ENCODE results near the gene CST8. TPM values are rescaled to one million over a fixed set of nuclear protein-coding genes. Genes with fewer than 3 reads are reported as not detected.

The CST8 gene
- total and polyA plus RNA-seq, 2 of the 4 experiments (the other 2 are of a cell fraction): not detected

DNA sequence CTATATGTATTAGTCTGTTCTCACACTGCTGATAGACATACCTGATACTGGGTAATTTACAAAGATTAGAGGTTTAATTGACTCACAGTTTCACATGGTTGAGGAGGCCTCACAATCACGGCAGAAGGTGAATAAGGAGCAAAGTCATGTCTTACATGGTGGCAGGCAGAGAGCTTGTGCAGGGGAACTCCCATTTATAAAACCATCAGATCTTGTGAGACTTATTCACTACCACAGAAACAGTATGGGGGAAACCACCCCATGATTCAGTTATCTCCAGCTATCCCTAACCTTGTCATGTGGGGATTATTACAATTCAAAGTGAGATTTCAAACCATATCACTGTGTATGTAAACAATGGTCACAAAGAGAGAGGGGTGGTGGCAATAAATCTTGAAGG is 6.6 kb downstream of the CST8 start:
- Histone ChIP-seq H4K8ac (ENCODE audit: low read depth in 2 of 2, low read length in 2 of 2) (no peak overlapping the region), H3K4me2 (ENCODE audit: low read depth, low read length) (no peak overlapping the region), H2BK20ac (ENCODE audit: low read depth, low read length) (no peak overlapping the region), H2BK5ac (ENCODE audit: low read depth, low read length, poor library complexity, severe bottlenecking) (peak overlapping the region; percentile 57), H3K9ac (ENCODE audit: low read depth, low read length) (no peak overlapping the region), H3K79me1 (ENCODE audit: low read depth in 1 of 2, low read length in 2 of 2) (no peaks in the 10 kb centered on the region), H4K20me1 (ENCODE audit: insufficient read depth, low read length) (no peaks in the 10 kb centered on the region), H3K4me1 (ENCODE audit: control insufficient read depth, insufficient read depth, low read length) (no peaks in the 10 kb centered on the region), H3K4ac (ENCODE audit: low read depth, low read length) (no peak overlapping the region), H3K9me3 (ENCODE audit: control insufficient read depth, insufficient read depth, low read length) (no peaks in the 10 kb centered on the region), H3K23ac (ENCODE audit: low read depth, low read length) (no peak overlapping the region), H4K91ac (ENCODE audit: insufficient read depth, low read depth, low read length) (no peak overlapping the region), H4K5ac (ENCODE audit: low read depth, low read length) (no peak overlapping the region), H2BK120ac (ENCODE audit: low read depth, low read length) (no peak overlapping the region), H2AK5ac (ENCODE audit: low read depth, low read length) (no peak overlapping the region), H3K27ac (ENCODE audit: insufficient read depth, low read length) (no peak overlapping the region), H3K56ac (ENCODE audit: extremely low read depth, insufficient read depth, low read length) (no peak overlapping the region), H2AK9ac (replicated peaks; ENCODE audit: low read depth, low read length, poor library complexity) (no peak overlapping the region), H2BK15ac (ENCODE audit: low read depth, low read length) (no peak overlapping the region), H3K18ac (ENCODE audit: low read depth, low read length) (no peak overlapping the region), H3K27me3 (ENCODE audit: control insufficient read depth, insufficient read depth, low read length) (peaks cover 3% of the 10 kb centered on the region), H3K14ac (replicated peaks; ENCODE audit: low read depth, low read length) (no peak overlapping the region), H3K36me3 (ENCODE audit: control insufficient read depth, insufficient read depth, low read length) (no peaks in the 10 kb centered on the region), H3K9me1 (ENCODE audit: insufficient read depth, low read length) (no peaks in the 10 kb centered on the region), H3K4me3 (ENCODE audit: insufficient read depth, low read depth, low read length) (no peak overlapping the region), H2AFZ (replicated peaks; ENCODE audit: low read length, poor library complexity) (no peak overlapping the region)
- intact Hi-C loops (cut with micrococcal nuclease): no loop called here
- no TSS peak for BruUV-seq (replicated peaks)
- dilution Hi-C loops (cut with HindIII; ENCODE audit: low sequenced_read_pairs, unreplicated experiment): no loop called here
- POLR2A ChIA-PET (ENCODE audit: unreplicated experiment): no interaction called here
- TF ChIP-seq NFE2L2 (IDR thresholded peaks at IDR 0.05; ENCODE audit: low read depth, low read length): no peak
- no peak for TF ChIP-seq RCOR1 (IDR thresholded peaks at IDR 0.05; ENCODE audit: insufficient replicate concordance, low read length)
- no peak for TF ChIP-seq RFX5 (IDR thresholded peaks at IDR 0.05; ENCODE audit: low read depth, low read length)
- no peak for TF ChIP-seq FOS (IDR thresholded peaks at IDR 0.05; ENCODE audit: low read depth, low read length)
- no peak for TF ChIP-seq MAFK (IDR thresholded peaks at IDR 0.05; ENCODE audit: low read depth, low read length)
- no peak for TF ChIP-seq MXI1 (IDR thresholded peaks at IDR 0.05; ENCODE audit: borderline replicate concordance, low read depth, low read length)
- TF ChIP-seq, protein P1, sequence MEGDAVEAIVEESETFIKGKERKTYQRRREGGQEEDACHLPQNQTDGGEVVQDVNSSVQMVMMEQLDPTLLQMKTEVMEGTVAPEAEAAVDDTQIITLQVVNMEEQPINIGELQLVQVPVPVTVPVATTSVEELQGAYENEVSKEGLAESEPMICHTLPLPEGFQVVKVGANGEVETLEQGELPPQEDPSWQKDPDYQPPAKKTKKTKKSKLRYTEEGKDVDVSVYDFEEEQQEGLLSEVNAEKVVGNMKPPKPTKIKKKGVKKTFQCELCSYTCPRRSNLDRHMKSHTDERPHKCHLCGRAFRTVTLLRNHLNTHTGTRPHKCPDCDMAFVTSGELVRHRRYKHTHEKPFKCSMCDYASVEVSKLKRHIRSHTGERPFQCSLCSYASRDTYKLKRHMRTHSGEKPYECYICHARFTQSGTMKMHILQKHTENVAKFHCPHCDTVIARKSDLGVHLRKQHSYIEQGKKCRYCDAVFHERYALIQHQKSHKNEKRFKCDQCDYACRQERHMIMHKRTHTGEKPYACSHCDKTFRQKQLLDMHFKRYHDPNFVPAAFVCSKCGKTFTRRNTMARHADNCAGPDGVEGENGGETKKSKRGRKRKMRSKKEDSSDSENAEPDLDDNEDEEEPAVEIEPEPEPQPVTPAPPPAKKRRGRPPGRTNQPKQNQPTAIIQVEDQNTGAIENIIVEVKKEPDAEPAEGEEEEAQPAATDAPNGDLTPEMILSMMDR (conservative IDR thresholded peaks at IDR 0.05; ENCODE audit: low read depth, low read length): no peak
- no peak for TF ChIP-seq CHD1 (IDR thresholded peaks at IDR 0.05; ENCODE audit: low read depth, low read length)
- TF ChIP-seq SMC3 (IDR thresholded peaks at IDR 0.05; ENCODE audit: low read depth, low read length): no peak
- TF ChIP-seq, protein P2, sequence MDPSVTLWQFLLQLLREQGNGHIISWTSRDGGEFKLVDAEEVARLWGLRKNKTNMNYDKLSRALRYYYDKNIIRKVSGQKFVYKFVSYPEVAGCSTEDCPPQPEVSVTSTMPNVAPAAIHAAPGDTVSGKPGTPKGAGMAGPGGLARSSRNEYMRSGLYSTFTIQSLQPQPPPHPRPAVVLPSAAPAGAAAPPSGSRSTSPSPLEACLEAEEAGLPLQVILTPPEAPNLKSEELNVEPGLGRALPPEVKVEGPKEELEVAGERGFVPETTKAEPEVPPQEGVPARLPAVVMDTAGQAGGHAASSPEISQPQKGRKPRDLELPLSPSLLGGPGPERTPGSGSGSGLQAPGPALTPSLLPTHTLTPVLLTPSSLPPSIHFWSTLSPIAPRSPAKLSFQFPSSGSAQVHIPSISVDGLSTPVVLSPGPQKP (IDR thresholded peaks at IDR 0.05; ENCODE audit: borderline replicate concordance, low read depth, low read length): no peak
- no peak for TF ChIP-seq RAD21 (IDR thresholded peaks at IDR 0.05; ENCODE audit: low read length)
- TF ChIP-seq CEBPB (IDR thresholded peaks at IDR 0.05; ENCODE audit: low read depth, low read length): no peak
- no peak for TF ChIP-seq BHLHE40 (IDR thresholded peaks at IDR 0.05; ENCODE audit: low read depth, low read length)
- TF ChIP-seq, protein P3, sequence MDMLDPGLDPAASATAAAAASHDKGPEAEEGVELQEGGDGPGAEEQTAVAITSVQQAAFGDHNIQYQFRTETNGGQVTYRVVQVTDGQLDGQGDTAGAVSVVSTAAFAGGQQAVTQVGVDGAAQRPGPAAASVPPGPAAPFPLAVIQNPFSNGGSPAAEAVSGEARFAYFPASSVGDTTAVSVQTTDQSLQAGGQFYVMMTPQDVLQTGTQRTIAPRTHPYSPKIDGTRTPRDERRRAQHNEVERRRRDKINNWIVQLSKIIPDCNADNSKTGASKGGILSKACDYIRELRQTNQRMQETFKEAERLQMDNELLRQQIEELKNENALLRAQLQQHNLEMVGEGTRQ (IDR thresholded peaks at IDR 0.05; ENCODE audit: low read depth, low read length): no peak
- no peak for TF ChIP-seq POLR2A (IDR thresholded peaks at IDR 0.05; ENCODE audit: low read depth, low read length)
- TF ChIP-seq MAZ (IDR thresholded peaks at IDR 0.05; ENCODE audit: borderline replicate concordance, low read depth, low read length): no peak
- ATAC-seq (ENCODE audit: low read depth) (no peak), DNase-seq (no peak)
- in situ Hi-C loops (cut with MboI; ENCODE audit: low sequenced_read_pairs): no loop called here
- CTCF ChIA-PET: no interaction called here
- WGBS, 2 experiments (ENCODE audit: extremely low coverage in 2 of 2, insufficient read length in 1 of 2): no CpG with 5 or more reads among the region's 1 CpG
